CD14-positive monocyte (primary cell): ENCODE results near the gene ACACA. TPM values are rescaled to one million over a fixed set of nuclear protein-coding genes. Genes with fewer than 3 reads are reported as not detected.

Experiments used
- DNase-seq, 3 donors: peaks; one replicate each; pipeline ENCODE4 v3.0.0-alpha.2; 2011 to 2022
- H2AFZ ChIP-seq: 2 replicates; pipeline ENCODE4 v1.6.0; 2012; ENCODE audit warnings: mild to moderate bottlenecking, low read depth, low read length, inconsistent platforms; ENCODE audit not compliant: insufficient read depth, poor library complexity, severe bottlenecking
- H3K27ac ChIP-seq, 2 donors: 1 replicate in 1 of 2; 2 replicates in 1 of 2; pipeline ENCODE4 v1.5.1; 2012 to 2013; ENCODE audit warnings: low read length in 2 of 2, control low read depth in 1 of 2, inconsistent platforms in 1 of 2, low read depth in 1 of 2, mild to moderate bottlenecking in 1 of 2
- H3K27me3 ChIP-seq, 2 donors: one replicate each; pipeline versions ENCODE4 v1.6.0 to v1.6.1; 2011 to 2013; ENCODE audit warnings: low read length in 2 of 2; ENCODE audit not compliant: control insufficient read depth in 2 of 2, insufficient read depth in 2 of 2
- H3K36me3 ChIP-seq, 2 donors: replicated peaks in 1 of 2; 1 replicate in 1 of 2; 2 replicates in 1 of 2; pipeline versions ENCODE4 v1.5.1 to v1.6.1; 2012 to 2013; ENCODE audit warnings: low read length in 2 of 2, control low read depth in 1 of 2, inconsistent platforms in 1 of 2, mild to moderate bottlenecking in 1 of 2; ENCODE audit not compliant: insufficient read depth in 2 of 2, control insufficient read depth in 1 of 2
- H3K4me1 ChIP-seq, 2 donors: 1 replicate in 1 of 2; 2 replicates in 1 of 2; pipeline versions ENCODE4 v1.5.1 to v1.6.1; 2012 to 2013; ENCODE audit warnings: low read length in 2 of 2, control low read depth in 1 of 2, inconsistent platforms in 1 of 2, mild to moderate bottlenecking in 1 of 2, moderate library complexity in 1 of 2; ENCODE audit not compliant: insufficient read depth in 2 of 2, control insufficient read depth in 1 of 2
- H3K4me2 ChIP-seq: replicated peaks from 2 replicates; pipeline ENCODE3; 2012; ENCODE audit warnings: low read length, moderate library complexity, mild to moderate bottlenecking; ENCODE audit not compliant: poor library complexity, severe bottlenecking; ENCODE audit errors: extremely low read depth
- H3K4me3 ChIP-seq, 3 experiments: fragments of 200-600 bp in 1 of 3; sonication (generic) in 1 of 3; replicated peaks in 1 of 3; 1 replicate in 2 of 3; 2 replicates in 1 of 3; pipeline ENCODE4 v1.5.1; 2011 to 2013; ENCODE audit warnings: low read length in 3 of 3, mild to moderate bottlenecking in 3 of 3, control low read depth in 2 of 3, low read depth in 2 of 3, inconsistent platforms in 1 of 3, moderate library complexity in 1 of 3
- H3K79me2 ChIP-seq: 2 replicates; pipeline ENCODE4 v1.6.0; 2012; ENCODE audit warnings: mild to moderate bottlenecking, control low read depth, inconsistent platforms, low read length, moderate library complexity; ENCODE audit not compliant: insufficient read depth
- H3K9ac ChIP-seq: 2 replicates; pipeline ENCODE4 v1.6.0; 2017; ENCODE audit warnings: low read length, mild to moderate bottlenecking; ENCODE audit not compliant: insufficient read depth, poor library complexity, severe bottlenecking
- H3K9me3 ChIP-seq, 2 donors: replicated peaks in 1 of 2; 1 replicate in 1 of 2; 2 replicates in 1 of 2; pipeline versions ENCODE4 v1.5.1 to v1.6.1; 2012 to 2013; ENCODE audit warnings: low read length in 2 of 2, control low read depth in 1 of 2; ENCODE audit not compliant: control insufficient read depth in 1 of 2, insufficient read depth in 1 of 2
- H4K20me1 ChIP-seq: 2 replicates; pipeline ENCODE4 v1.6.0; 2012; ENCODE audit warnings: mild to moderate bottlenecking, low read length, control low read depth, moderate library complexity; ENCODE audit not compliant: insufficient read depth
- H3K27ac Mint-ChIP-seq, 7 donors: one replicate each; pipeline ENCODE4 v1.8.0; 2020; ENCODE audit warnings: mild to moderate bottlenecking in 7 of 7, mixed read lengths in 7 of 7, moderate library complexity in 6 of 7, inconsistent platforms in 2 of 7
- H3K27me3 Mint-ChIP-seq, 3 donors: one replicate each; pipeline ENCODE4 v1.8.0; 2021 to 2022; ENCODE audit warnings: low read depth in 3 of 3, mild to moderate bottlenecking in 3 of 3, mixed read lengths in 3 of 3, moderate library complexity in 3 of 3, inconsistent platforms in 1 of 3
- H3K36me3 Mint-ChIP-seq, 2 donors: one replicate each; pipeline ENCODE4 v1.8.0; 2020; ENCODE audit warnings: mixed read lengths in 2 of 2, inconsistent platforms in 1 of 2, mild to moderate bottlenecking in 1 of 2
- H3K4me1 Mint-ChIP-seq: one replicate; pipeline ENCODE4 v1.8.0; 2020; ENCODE audit warnings: mild to moderate bottlenecking, mixed read lengths
- H3K4me3 Mint-ChIP-seq, 2 donors: one replicate each; pipeline ENCODE4 v1.8.0; 2020; ENCODE audit warnings: mild to moderate bottlenecking in 2 of 2, mixed read lengths in 2 of 2, moderate library complexity in 1 of 2
- H3K9me3 Mint-ChIP-seq, 7 donors: one replicate each; pipeline ENCODE4 v1.8.0; 2020 to 2022; ENCODE audit warnings: mixed read lengths in 7 of 7, mild to moderate bottlenecking in 6 of 7, moderate library complexity in 6 of 7, inconsistent platforms in 2 of 7
- CTCF ChIP-seq: fragments of 200-600 bp; IDR thresholded peaks from one replicate; pipeline ENCODE4 v1.8.0; 2022; ENCODE audit warnings: antibody characterized with exemption, mild to moderate bottlenecking
- WGBS: methylation state at CpG from one replicate; pipeline ENCODE4 v1.1.5; 2013; ENCODE audit warnings: missing lambda C conversion rate; ENCODE audit not compliant: insufficient coverage; 5-methylcytosine and 5-hydroxymethylcytosine counted together
- intact Hi-C, 2 donors: fragments of 100-400 bp; cut with micrococcal nuclease; formaldehyde crosslinking; loops; one replicate each; pipeline versions ENCODE4 v1.15.0 to v1.15.1; 2023
- polyA plus RNA-seq, 3 donors: library from polyadenylated mRNA; depleted of rRNA in 1 of 3; unstranded in 2 of 3; stranded (reverse) in 1 of 3; fragments of 300-500 nt in 2 of 3; fragments of >200 nt in 1 of 3; fragmentation: Illumina TruSeq in 2 of 3; gene quantifications; 1 replicate in 2 of 3; 2 replicates in 1 of 3; pipeline ENCODE4 v1.2.3, GENCODE V29; 2012 to 2021

ACACA gene
- polyA plus RNA-seq, 3 donors, result 3.5 to 4.6 (median 3.8) TPM

- Mint-ChIP-seq H3K27ac (peak overlapping the region in 1 of 7 donors; percentile 30), H3K4me1 (peaks cover 26% of the 10 kb centered on the region), H3K36me3 (no peaks in the 10 kb centered on the region), H3K4me3 (no peak overlapping the region), H3K9me3 (no peaks in the 10 kb centered on the region), H3K27me3 (peaks cover 0 to 3% (median 3%) of the 10 kb centered on the region in 3 donors)
- Histone ChIP-seq H3K9ac (no peak overlapping the region), H3K4me2 (no peak overlapping the region), H2AFZ (no peak overlapping the region), H3K4me3 (no peak overlapping the region), H3K36me3 (no peaks in the 10 kb centered on the region), H4K20me1 (no peaks in the 10 kb centered on the region), H3K9me3 (no peaks in the 10 kb centered on the region), H3K79me2 (peaks cover 5% of the 10 kb centered on the region), H3K27ac (no peak overlapping the region), H3K27me3 (no peaks in the 10 kb centered on the region), H3K4me1 (peaks cover 20 to 27% of the 10 kb centered on the region in 2 donors)
- intact Hi-C loops, result no loop called here
- no CpG with 5 or more reads among the region's 3 CpGs for WGBS
- peak in 2 of 3 donors; percentile 4 to 8 for DNase-seq
- no peak for TF ChIP-seq CTCF
Measured at GRCh38 chr17:37360632-37361031, 46.0 kb downstream of the ACACA start.

GRCh38 chr17:37359682-37360188 lies 46.9 kb downstream of the ACACA start:
- Histone ChIP-seq H3K79me2 (peaks cover 5% of the 10 kb centered on the region), H3K4me2 (peak overlapping the region; percentile 96), H3K27me3 (no peaks in the 10 kb centered on the region), H3K27ac (peak overlapping the region; percentile 26 to 76), H3K4me1 (peaks cover 20 to 27% of the 10 kb centered on the region in 2 donors), H4K20me1 (no peaks in the 10 kb centered on the region), H3K36me3 (no peaks in the 10 kb centered on the region), H2AFZ (peak overlapping the region; percentile 93), H3K9ac (peak overlapping the region; percentile 78), H3K9me3 (no peaks in the 10 kb centered on the region), H3K4me3 (peak overlapping the region; percentile 54 to 90 (median 83))
- peak overlapping the region; percentile 33 to 87 (median 77) for H3K27ac Mint-ChIP-seq
- intact Hi-C loops, result loop anchor here in 1 of 2 donors (5.0 kb wide), 1 partner anchor 48 kb away; the partner anchor contains the start of genes ACACA and TADA2A
- H3K36me3 Mint-ChIP-seq, result no peaks in the 10 kb centered on the region
- 19% methylated on average over 15 of the region's 18 CpGs for WGBS
- peaks cover 26% of the 10 kb centered on the region for H3K4me1 Mint-ChIP-seq
- H3K27me3 Mint-ChIP-seq, result peaks cover 0 to 3% (median 3%) of the 10 kb centered on the region in 3 donors
- H3K9me3 Mint-ChIP-seq, result no peaks in the 10 kb centered on the region
- peak in 1 of 3 donors; percentile 6 for DNase-seq
- TF ChIP-seq CTCF, result no peak
- peak overlapping the region; percentile 82 to 88 for H3K4me3 Mint-ChIP-seq
